Ishikawa (cell line): ENCODE results near the gene NMNAT3.

Experiments used
- CEBPB ChIP-seq: IDR thresholded peaks from 2 replicates; pipeline ENCODE4 v1.6.1; 2012
- CREB1 ChIP-seq: IDR thresholded peaks from 2 replicates; pipeline ENCODE4 v1.6.1; 2012; ENCODE audit warnings: low read depth
- EGR1 ChIP-seq: IDR thresholded peaks from 2 replicates; pipeline ENCODE4 v1.6.1; 2012
- EP300 ChIP-seq: IDR thresholded peaks from 2 replicates; pipeline ENCODE4 v1.6.1; 2012; ENCODE audit warnings: borderline replicate concordance
- FOXM1 ChIP-seq: IDR thresholded peaks from 2 replicates; pipeline ENCODE4 v1.6.1; 2012; ENCODE audit warnings: low read depth, borderline replicate concordance
- REST ChIP-seq: IDR thresholded peaks from 2 replicates; pipeline ENCODE4 v1.6.1; 2012; ENCODE audit warnings: low read depth, mild to moderate bottlenecking
- TAF1 ChIP-seq: IDR thresholded peaks from 2 replicates; pipeline ENCODE4 v1.6.1; 2012; ENCODE audit warnings: low read depth, mild to moderate bottlenecking
- TCF12 ChIP-seq: IDR thresholded peaks from 2 replicates; pipeline ENCODE4 v1.6.1; 2012; ENCODE audit warnings: low read depth
- TEAD4 ChIP-seq: IDR thresholded peaks from 2 replicates; pipeline ENCODE4 v1.6.1; 2012
- USF1 ChIP-seq: IDR thresholded peaks from 2 replicates; pipeline ENCODE4 v1.6.1; 2012
- YY1 ChIP-seq: IDR thresholded peaks from 2 replicates; pipeline ENCODE4 v1.6.1; 2012; ENCODE audit warnings: low read depth
- TF ChIP-seq, protein P1 (sequence below): IDR thresholded peaks from 2 replicates; pipeline ENCODE4 v1.6.1; 2012

DNA sequence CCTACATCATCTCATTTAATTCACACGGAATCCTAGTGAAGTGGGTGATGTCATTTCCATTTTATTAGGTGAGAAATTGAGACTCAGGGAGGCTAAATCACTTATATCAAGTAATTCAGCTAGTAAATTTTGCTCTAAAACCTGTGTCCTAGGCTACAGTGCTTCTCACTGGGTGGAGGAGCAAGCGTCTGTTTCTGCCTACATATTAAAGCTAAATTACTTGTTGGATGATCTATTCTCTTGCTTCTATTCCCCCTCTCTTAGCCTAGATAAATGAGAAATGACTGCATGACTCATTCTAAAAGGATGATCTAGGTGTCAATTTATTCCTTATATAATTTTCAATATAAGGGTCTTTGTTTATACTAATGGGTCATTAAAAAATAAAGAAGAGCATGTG is 100.4 kb downstream of the NMNAT3 start:
- TF ChIP-seq REST (no peak), CREB1 (no peak), CEBPB (no peak), TCF12 (no peak), EGR1 (no peak), TEAD4 (no peak), EP300 (no peak), YY1 (no peak), TAF1 (no peak), USF1 (no peak), FOXM1 (no peak)
- TF ChIP-seq, protein P1, sequence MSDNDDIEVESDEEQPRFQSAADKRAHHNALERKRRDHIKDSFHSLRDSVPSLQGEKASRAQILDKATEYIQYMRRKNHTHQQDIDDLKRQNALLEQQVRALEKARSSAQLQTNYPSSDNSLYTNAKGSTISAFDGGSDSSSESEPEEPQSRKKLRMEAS: no peak
